Measurements from ENCODE around the gene ANKRA2. TPM values are rescaled to one million over a fixed set of nuclear protein-coding genes. Genes with fewer than 3 reads are reported as not detected.

The ANKRA2 gene
- total and polyA plus RNA-seq, 10 of the 15 experiments (the other 5 are each of a cell fraction or from before 2014, with no cell fraction given), result 12.3 to 47.1 (median 21.9) TPM

GRCh38 chr5:73506459-73506955 is 58.9 kb downstream of the ANKRA2 start:
- no peak overlapping the region for H3K27ac ChIP-seq (ENCODE audit: control insufficient read depth, insufficient read depth)
- no TSS peak for BruUV-seq (replicated peaks)
- SMC1A ChIA-PET (ENCODE audit: uncharacterized antibody, unreplicated experiment), result no interaction called here
- RAD21 ChIA-PET (ENCODE audit: unreplicated experiment), result no interaction called here
- H3K4me2 ChIP-seq (ENCODE audit: control insufficient read depth, insufficient read depth), result no peak overlapping the region
- H3K79me2 ChIP-seq (ENCODE audit: control insufficient read depth, insufficient read depth, low read length), result peaks cover 12% of the 10 kb centered on the region
- no peak overlapping the region for H3K9ac ChIP-seq (ENCODE audit: control insufficient read depth, insufficient read depth, low read length)
- H4K20me1 ChIP-seq (ENCODE audit: control insufficient read depth, insufficient read depth), result no peaks in the 10 kb centered on the region
- no peaks in the 10 kb centered on the region for H3K9me3 ChIP-seq (replicated peaks; ENCODE audit: control insufficient read depth, insufficient read depth, low read length)
- POLR2A ChIA-PET, result interaction anchor here (1.3 kb wide), 1 partner anchor 15 kb away, joined by 3 read pairs; no protein-coding TSS in a partner anchor
- peak; percentile 52 for FAIRE-seq
- H3K4me1 ChIP-seq (ENCODE audit: control insufficient read depth, insufficient read depth, low read length), result no peaks in the 10 kb centered on the region
- intact Hi-C loops (cut with micrococcal nuclease; ENCODE audit: unreplicated experiment), result no loop called here
- no peak for DNase-seq (ENCODE audit: low read depth, low spot score)
- H3K27me3 ChIP-seq (replicated peaks in 1 of 2; ENCODE audit: control insufficient read depth in 2 of 2, insufficient read depth in 2 of 2, low read length in 1 of 2), result no peaks in the 10 kb centered on the region
- TF ChIP-seq ZNF207 (IDR thresholded peaks at IDR 0.05; ENCODE audit: borderline replicate concordance) (no peak), POLR2A (IDR thresholded peaks at IDR 0.05; ENCODE audit: low read depth, low read length) (peak; percentile 47), POLR2AphosphoS5 (IDR thresholded peaks at IDR 0.05; ENCODE audit: low read length) (peak; percentile 70), PML (IDR thresholded peaks at IDR 0.05; ENCODE audit: low read length) (peak; percentile 28; the same call in 1 of the 2 replicates), KAT2A (conservative IDR thresholded peaks at IDR 0.05; ENCODE audit: control insufficient read depth, low read depth, low read length) (no peak), SMAD5 (IDR thresholded peaks at IDR 0.05; ENCODE audit: low read depth) (peak; percentile 36; the same call in 1 of the 2 replicates)
- CTCF ChIA-PET, result interaction anchor here (0.6 to 1.3 kb wide), 2 partner anchors 31 to 61 kb away, joined by 3 read pairs; no protein-coding TSS in a partner anchor
- in situ Hi-C loops (cut with MboI), result no loop called here
- no peak overlapping the region for H3K4me3 ChIP-seq
- peak; percentile 30 for ATAC-seq
- WGBS (ENCODE audit: insufficient coverage, insufficient replicate concordance, low lambda C conversion rate, missing lambda C conversion rate), result 98% methylated on average over 5 of the region's 5 CpGs
- no peak overlapping the region for H2AFZ ChIP-seq (ENCODE audit: control insufficient read depth, low read depth, low read length)
- peaks cover 4 to 23% of the 10 kb centered on the region in 2 experiments for H3K36me3 ChIP-seq (ENCODE audit: control insufficient read depth in 2 of 2, insufficient read depth in 2 of 2, low read length in 1 of 2)

Other genes with a start within 250 kb of the ANKRA2 start
- not detected in 2 replicates for gene FOXD1, start 116.9 kb downstream of the ANKRA2 start, total RNA-seq (2014; rRNA removed)
- gene FOXD1, start 116.9 kb downstream of the ANKRA2 start, total RNA-seq (2014; rRNA removed; fragmentation: Illumina TruSeq; extraction: Trizol), result not detected in 2 replicates
- gene FOXD1, start 116.9 kb downstream of the ANKRA2 start, total RNA-seq (2021), result not detected in 2 replicates
- not detected in 2 replicates for gene FOXD1, start 116.9 kb downstream of the ANKRA2 start, polyA plus RNA-seq (2011; rRNA removed)
- gene FOXD1, start 116.9 kb downstream of the ANKRA2 start, polyA plus RNA-seq (2014; fragmentation: Illumina TruSeq; extraction: Trizol), result not detected in 2 replicates
- gene FOXD1, start 116.9 kb downstream of the ANKRA2 start, polyA plus RNA-seq (2014; fragmentation: Nextera tagmentation; extraction: Ambion mirVana), result not detected
- gene FOXD1, start 116.9 kb downstream of the ANKRA2 start, polyA plus RNA-seq (2014; rRNA removed), result not detected in 2 replicates
- not detected for gene FOXD1, start 116.9 kb downstream of the ANKRA2 start, polyA plus RNA-seq (2016; fragmentation: Nextera tagmentation; extraction: Ambion mirVana)
- gene BTF3, start 67.2 kb downstream of the ANKRA2 start, total RNA-seq (2014; rRNA removed), result 492 and 532 TPM in 2 replicates
- 855 and 860 TPM in 2 replicates for gene BTF3, start 67.2 kb downstream of the ANKRA2 start, total RNA-seq (2014; rRNA removed; fragmentation: Illumina TruSeq; extraction: Trizol)
- gene BTF3, start 67.2 kb downstream of the ANKRA2 start, total RNA-seq (2021), result 836 and 848 TPM in 2 replicates
- gene BTF3, start 67.2 kb downstream of the ANKRA2 start, polyA plus RNA-seq (2011; rRNA removed), result 807 and 1,223 TPM in 2 replicates
- gene BTF3, start 67.2 kb downstream of the ANKRA2 start, polyA plus RNA-seq (2014; fragmentation: Illumina TruSeq; extraction: Trizol), result 1,650 and 1,701 TPM in 2 replicates
- 1,000 to 10,000 TPM; 1,064 to 1,108 TPM for gene BTF3, start 67.2 kb downstream of the ANKRA2 start, polyA plus RNA-seq (2014; fragmentation: Nextera tagmentation; extraction: Ambion mirVana)
- gene BTF3, start 67.2 kb downstream of the ANKRA2 start, polyA plus RNA-seq (2014; rRNA removed), result 830 and 886 TPM in 2 replicates
- 100 to 1,000 TPM; 922 to 993 TPM for gene BTF3, start 67.2 kb downstream of the ANKRA2 start, polyA plus RNA-seq (2016; fragmentation: Nextera tagmentation; extraction: Ambion mirVana)
- 27.7 and 35.5 TPM in 2 replicates for gene UTP15, start 104 bp upstream of the ANKRA2 start, total RNA-seq (2014; rRNA removed)
- gene UTP15, start 104 bp upstream of the ANKRA2 start, total RNA-seq (2014; rRNA removed; fragmentation: Illumina TruSeq; extraction: Trizol), result 33.6 and 39.4 TPM in 2 replicates
- 32.2 and 36.7 TPM in 2 replicates for gene UTP15, start 104 bp upstream of the ANKRA2 start, total RNA-seq (2021)
- gene UTP15, start 104 bp upstream of the ANKRA2 start, polyA plus RNA-seq (2011; rRNA removed), result 29.7 and 41.4 TPM in 2 replicates
- 30.7 and 37.6 TPM in 2 replicates for gene UTP15, start 104 bp upstream of the ANKRA2 start, polyA plus RNA-seq (2014; fragmentation: Illumina TruSeq; extraction: Trizol)
- gene UTP15, start 104 bp upstream of the ANKRA2 start, polyA plus RNA-seq (2014; fragmentation: Nextera tagmentation; extraction: Ambion mirVana), result 10 to 100 TPM; 22.5 to 24.9 TPM
- gene UTP15, start 104 bp upstream of the ANKRA2 start, polyA plus RNA-seq (2014; rRNA removed), result 21.3 and 29.5 TPM in 2 replicates
- 10 to 100 TPM; 28.9 to 33.8 TPM for gene UTP15, start 104 bp upstream of the ANKRA2 start, polyA plus RNA-seq (2016; fragmentation: Nextera tagmentation; extraction: Ambion mirVana)
- gene ARHGEF28, start 60.6 kb upstream of the ANKRA2 start, total RNA-seq (2014; rRNA removed), result 0.23 and 0.38 TPM in 2 replicates
- 0.18 and 0.22 TPM in 2 replicates for gene ARHGEF28, start 60.6 kb upstream of the ANKRA2 start, total RNA-seq (2014; rRNA removed; fragmentation: Illumina TruSeq; extraction: Trizol)
- gene ARHGEF28, start 60.6 kb upstream of the ANKRA2 start, total RNA-seq (2021), result 0.15 and 0.19 TPM in 2 replicates
- 0.72 TPM in 2 replicates for gene ARHGEF28, start 60.6 kb upstream of the ANKRA2 start, polyA plus RNA-seq (2011; rRNA removed)
- gene ARHGEF28, start 60.6 kb upstream of the ANKRA2 start, polyA plus RNA-seq (2014; fragmentation: Illumina TruSeq; extraction: Trizol), result 0.10 and 0.54 TPM in 2 replicates
- not detected for gene ARHGEF28, start 60.6 kb upstream of the ANKRA2 start, polyA plus RNA-seq (2014; fragmentation: Nextera tagmentation; extraction: Ambion mirVana)
- gene ARHGEF28, start 60.6 kb upstream of the ANKRA2 start, polyA plus RNA-seq (2014; rRNA removed), result 0.10 and 0.16 TPM in 2 replicates
- under 1 TPM; 0.43 to 0.60 TPM for gene ARHGEF28, start 60.6 kb upstream of the ANKRA2 start, polyA plus RNA-seq (2016; fragmentation: Nextera tagmentation; extraction: Ambion mirVana)